ENCODE measurements around the gene SNX9. TPM values are rescaled to one million over a fixed set of nuclear protein-coding genes. Genes with fewer than 3 reads are reported as not detected.

Gene SNX9
- polyA plus RNA-seq, 1 donor (not counting 4 experiments of a cell fraction or from before 2014, with no cell fraction given): 37.8 TPM

- Histone ChIP-seq H3K36me3 (ENCODE audit: control insufficient read depth in 2 of 2, extremely low read depth in 1 of 2, insufficient read depth in 2 of 2, low read length in 2 of 2) (peaks cover 28 to 46% of the 10 kb centered on the region in 2 experiments), H3K9me1 (ENCODE audit: control insufficient read depth, extremely low read depth, insufficient read depth, low read length) (no peaks in the 10 kb centered on the region), H3K27ac (ENCODE audit: control insufficient read depth, insufficient read depth, low read length) (no peak overlapping the region), H2AFZ (ENCODE audit: control insufficient read depth, low read length) (no peak overlapping the region), H3K4me2 (ENCODE audit: control insufficient read depth, extremely low read depth, insufficient read depth, low read depth, low read length) (no peak overlapping the region), H3K4me3 (ENCODE audit: control insufficient read depth in 2 of 3, extremely low read depth in 1 of 3, insufficient read depth in 2 of 3, low read depth in 1 of 3, low read length in 3 of 3) (no peak overlapping the region), H3K9ac (ENCODE audit: control insufficient read depth, extremely low read depth, insufficient read depth, low read length) (no peak overlapping the region), H3K4me1 (ENCODE audit: control insufficient read depth, extremely low read depth, insufficient read depth, low read length) (no peaks in the 10 kb centered on the region), H3K9me3 (ENCODE audit: control insufficient read depth, low read depth, low read length) (no peaks in the 10 kb centered on the region), H3K27me3 (ENCODE audit: control insufficient read depth, extremely low read depth, insufficient read depth, low read length) (no peaks in the 10 kb centered on the region), H4K20me1 (ENCODE audit: control insufficient read depth, extremely low read depth, insufficient read depth, low read length) (no peaks in the 10 kb centered on the region), H3K79me2 (ENCODE audit: control insufficient read depth, insufficient read depth, low read length) (no peaks in the 10 kb centered on the region)
- DNase-seq (ENCODE audit: low read depth, low spot score) (no peak), FAIRE-seq (no peak)
- TF ChIP-seq EZH2 (IDR thresholded peaks at IDR 0.05; ENCODE audit: low read length): no peak
- no peak for TF ChIP-seq CTCF (optimal IDR thresholded peaks at IDR 0.05 in 1 of 3, IDR thresholded peaks at IDR 0.05 in 1 of 3, conservative IDR thresholded peaks at IDR 0.05 in 1 of 3; ENCODE audit: extremely low read depth in 1 of 3, insufficient read depth in 2 of 3, low read length in 3 of 3)
- dilution Hi-C loops (cut with MboI; ENCODE audit: extremely low pct_ligation_motif_present, low sequenced_read_pairs): no loop called here
Observed at GRCh38 chr6:157944983-157945931, 122.2 kb downstream of the SNX9 start.

GRCh38 chr6:157946053-157946617, 123.1 kb downstream of the SNX9 start:
- H3K79me2 ChIP-seq (ENCODE audit: control insufficient read depth, insufficient read depth, low read length): no peaks in the 10 kb centered on the region
- FAIRE-seq (no peak), DNase-seq (ENCODE audit: low read depth, low spot score) (no peak)
- dilution Hi-C loops (cut with MboI; ENCODE audit: extremely low pct_ligation_motif_present, low sequenced_read_pairs): no loop called here
- no peak overlapping the region for H3K4me3 ChIP-seq (ENCODE audit: control insufficient read depth in 2 of 3, extremely low read depth in 1 of 3, insufficient read depth in 2 of 3, low read depth in 1 of 3, low read length in 3 of 3)
- no peak overlapping the region for H3K4me2 ChIP-seq (ENCODE audit: control insufficient read depth, extremely low read depth, insufficient read depth, low read depth, low read length)
- no peaks in the 10 kb centered on the region for H4K20me1 ChIP-seq (ENCODE audit: control insufficient read depth, extremely low read depth, insufficient read depth, low read length)
- no peak for TF ChIP-seq EZH2 (IDR thresholded peaks at IDR 0.05; ENCODE audit: low read length)
- TF ChIP-seq CTCF (optimal IDR thresholded peaks at IDR 0.05 in 1 of 3, IDR thresholded peaks at IDR 0.05 in 1 of 3, conservative IDR thresholded peaks at IDR 0.05 in 1 of 3; ENCODE audit: extremely low read depth in 1 of 3, insufficient read depth in 2 of 3, low read length in 3 of 3): no peak
- peaks cover 24 to 38% of the 10 kb centered on the region in 2 experiments for H3K36me3 ChIP-seq (ENCODE audit: control insufficient read depth in 2 of 2, extremely low read depth in 1 of 2, insufficient read depth in 2 of 2, low read length in 2 of 2)
- no peak overlapping the region for H3K9ac ChIP-seq (ENCODE audit: control insufficient read depth, extremely low read depth, insufficient read depth, low read length)
- H3K27me3 ChIP-seq (ENCODE audit: control insufficient read depth, extremely low read depth, insufficient read depth, low read length): no peaks in the 10 kb centered on the region
- no peaks in the 10 kb centered on the region for H3K9me3 ChIP-seq (ENCODE audit: control insufficient read depth, low read depth, low read length)
- H3K4me1 ChIP-seq (ENCODE audit: control insufficient read depth, extremely low read depth, insufficient read depth, low read length): no peaks in the 10 kb centered on the region
- H3K9me1 ChIP-seq (ENCODE audit: control insufficient read depth, extremely low read depth, insufficient read depth, low read length): no peaks in the 10 kb centered on the region
- no peak overlapping the region for H3K27ac ChIP-seq (ENCODE audit: control insufficient read depth, insufficient read depth, low read length)
- H2AFZ ChIP-seq (ENCODE audit: control insufficient read depth, low read length): no peak overlapping the region
